Right kidney (tissue), 1 donor: ENCODE data around the gene NGFR.
"Not testable (repeated sequence)": the region's sequence is repeated elsewhere in the genome, so short reads cannot be mapped to it uniquely, and the experiment has no call there.

Experiments used
- DNase-seq: peaks from one replicate; pipeline ENCODE4 v3.0.0-alpha.2; 2016

Gene NGFR

GRCh38 chr17:49496867-49497147 is 1.7 kb downstream of the NGFR start:
- no peak for DNase-seq

GRCh38 chr17:49497148-49498028 is 2.3 kb downstream of the NGFR start:
- DNase-seq = peak; percentile 83

- DNase-seq = no peak
Observed at GRCh38 chr17:49498029-49498615, 3.0 kb downstream of the NGFR start.

GRCh38 chr17:49501496-49501895 is 6.4 kb downstream of the NGFR start:
- DNase-seq = no peak

GRCh38 chr17:49502254-49502653 is 7.2 kb downstream of the NGFR start:
- no peak for DNase-seq

- not testable (repeated sequence) for DNase-seq
Observed at GRCh38 chr17:49502680-49503079, 7.6 kb downstream of the NGFR start.

GRCh38 chr17:49504369-49504768 is 9.3 kb downstream of the NGFR start:
- no peak for DNase-seq

- no peak for DNase-seq
Observed at GRCh38 chr17:49505854-49506253, 10.8 kb downstream of the NGFR start.

GRCh38 chr17:49506282-49506681 is 11.2 kb downstream of the NGFR start:
- no peak for DNase-seq

GRCh38 chr17:49508061-49508865 is 13.2 kb downstream of the NGFR start:
- no peak for DNase-seq

GRCh38 chr17:49508866-49509587 is 13.9 kb downstream of the NGFR start:
- DNase-seq = no peak

GRCh38 chr17:49509588-49509917 is 14.5 kb downstream of the NGFR start:
- DNase-seq = no peak

- no peak for DNase-seq
Observed at GRCh38 chr17:49510059-49510719, 15.1 kb downstream of the NGFR start.

- DNase-seq = no peak
Observed at GRCh38 chr17:49510720-49511110, 15.6 kb downstream of the NGFR start.

GRCh38 chr17:49511810-49512209 is 16.7 kb downstream of the NGFR start:
- no peak for DNase-seq

- no peak for DNase-seq
Observed at GRCh38 chr17:49512296-49513043, 17.4 kb downstream of the NGFR start.

GRCh38 chr17:49513044-49513395 is 17.9 kb downstream of the NGFR start:
- no peak for DNase-seq

- no peak for DNase-seq
Observed at GRCh38 chr17:49513641-49514040, 18.5 kb downstream of the NGFR start.

- no peak for DNase-seq
Observed at GRCh38 chr17:49514071-49514721, 19.1 kb downstream of the NGFR start.

GRCh38 chr17:49515196-49515770 is 20.2 kb downstream of the NGFR start:
- peak; percentile 78 for DNase-seq

GRCh38 chr17:49516180-49516579 is 21.1 kb downstream of the NGFR start:
- DNase-seq = no peak
